Stomach (tissue), 9 donors: ENCODE results near the gene RBMS3. TPM values are rescaled to one million over a fixed set of nuclear protein-coding genes. Genes with fewer than 3 reads are reported as not detected.

Experiments
- DNase-seq, 2 donors: peaks; one replicate each; pipeline versions ENCODE4 v3.0.0 to v3.0.0-alpha.2; 2013 to 2019
- H3K27ac ChIP-seq, 5 donors: fragments of 200-600 bp in 4 of 5; sonication (generic) in 4 of 5; one replicate each; pipeline ENCODE4 v1.5.1; 2013 to 2019; ENCODE audit warnings: mild to moderate bottlenecking in 1 of 5, moderate library complexity in 1 of 5
- H3K27me3 ChIP-seq, 3 donors: fragments of 200-600 bp; sonication (generic); one replicate each; pipeline ENCODE4 v1.5.1; 2017 to 2019; ENCODE audit warnings: mixed run types in 1 of 3
- H3K36me3 ChIP-seq, 4 donors: fragments of 200-600 bp; sonication (generic); 1 replicate in 3 of 4; 2 replicates in 1 of 4; pipeline ENCODE4 v1.5.1; 2016 to 2019
- H3K4me1 ChIP-seq, 4 donors: fragments of 200-600 bp; sonication (generic); one replicate each; pipeline ENCODE4 v1.5.1; 2016 to 2019
- H3K4me3 ChIP-seq, 4 donors: fragments of 200-600 bp; sonication (generic) in 3 of 4; one replicate each; pipeline ENCODE4 v1.5.1; 2016 to 2019; ENCODE audit warnings: mild to moderate bottlenecking in 1 of 4
- H3K9me3 ChIP-seq, 4 donors: fragments of 200-600 bp; sonication (generic); one replicate each; pipeline ENCODE4 v1.5.1; 2016 to 2019
- CTCF ChIP-seq, 7 experiments: fragments of 450-650 bp in 4 of 7; fragments of 200-600 bp in 3 of 7; sonication (generic) in 3 of 7; IDR thresholded peaks; one replicate each; pipeline ENCODE4 v1.5.1; 2016 to 2019; ENCODE audit warnings: antibody characterized with exemption in 7 of 7, control low read depth in 2 of 7, mild to moderate bottlenecking in 1 of 7
- EP300 ChIP-seq: sonication (generic); formaldehyde crosslinking; IDR thresholded peaks from one replicate; pipeline ENCODE4 v1.6.1; 2017; ENCODE audit warnings: antibody characterized with exemption
- POLR2A ChIP-seq, 4 donors: fragments of 450-650 bp; IDR thresholded peaks; one replicate each; pipeline ENCODE4 v1.6.1; 2016; ENCODE audit warnings: antibody characterized with exemption in 4 of 4, control low read depth in 2 of 4, mild to moderate bottlenecking in 1 of 4, moderate library complexity in 1 of 4
- POLR2AphosphoS5 ChIP-seq, 3 donors: sonication (generic); formaldehyde crosslinking; IDR thresholded peaks; one replicate each; pipeline ENCODE4 v1.6.1; 2016; ENCODE audit warnings: antibody characterized with exemption in 3 of 3
- WGBS, 5 donors: extraction: QIAGEN DNeasy Blood & Tissue Kit in 3 of 5; methylation state at CpG; one replicate each; pipeline versions ENCODE4 v1.1.5 to v1.1.7; 2013 to 2018; 5-methylcytosine and 5-hydroxymethylcytosine counted together
- intact Hi-C: fragments of 100-400 bp; cut with DNase I; formaldehyde crosslinking; loops from one replicate; pipeline ENCODE4 v1.15.1; 2023; ENCODE audit warnings: low total_unique reads
- polyA plus RNA-seq, 3 donors: library from polyadenylated mRNA; stranded (reverse); fragments of 200-250 nt; gene quantifications; one replicate each; pipeline ENCODE4 v1.2.3, GENCODE V29; 2013
- total RNA-seq, 5 donors: library from RNA; depleted of rRNA; stranded (reverse); fragments of >200 nt; gene quantifications; one replicate each; pipeline versions ENCODE4 v1.1.0 to v1.2.3, GENCODE V29; 2014 to 2016
- donor health status: healthy with polysubstance abuse.
- donor health status: Bipolar disorder and iron deficiency.
- donor health status: healthy.

The RBMS3 gene
- total and polyA plus RNA-seq, 8 donors = 2.0 to 103 (median 16.0) TPM

- DNase-seq = no peak
- Histone ChIP-seq H3K36me3 (no peaks in the 10 kb centered on the region), H3K27me3 (peaks cover 0 to 9% (median 0%) of the 10 kb centered on the region in 3 donors), H3K4me1 (no peaks in the 10 kb centered on the region), H3K27ac (no peak overlapping the region), H3K9me3 (no peaks in the 10 kb centered on the region), H3K4me3 (no peak overlapping the region)
- WGBS, 5 donors = 91 to 98% (median 97%) methylated on average over 3 of the region's 3 CpGs
- intact Hi-C loops = no loop called here
- no peak for TF ChIP-seq POLR2A (IDR thresholded peaks at IDR 0.05)
- TF ChIP-seq CTCF (IDR thresholded peaks at IDR 0.05) = no peak
- no peak for TF ChIP-seq EP300
- TF ChIP-seq POLR2AphosphoS5 (IDR thresholded peaks at IDR 0.05) = no peak
Observed at GRCh38 chr3:29258161-29258560, 22.7 kb upstream of the RBMS3 start.

- Histone ChIP-seq H3K27ac (no peak overlapping the region), H3K4me1 (no peaks in the 10 kb centered on the region), H3K4me3 (no peak overlapping the region), H3K36me3 (peaks cover 0 to 5% (median 0%) of the 10 kb centered on the region in 4 donors), H3K9me3 (no peaks in the 10 kb centered on the region), H3K27me3 (peaks cover 0 to 9% (median 0%) of the 10 kb centered on the region in 3 donors)
- intact Hi-C loops = no loop called here
- 82 to 93% (median 92%) methylated on average over 2 of the region's 2 CpGs for WGBS, 5 donors
- TF ChIP-seq CTCF (IDR thresholded peaks at IDR 0.05) (no peak), POLR2AphosphoS5 (IDR thresholded peaks at IDR 0.05) (no peak), POLR2A (IDR thresholded peaks at IDR 0.05) (no peak), EP300 (no peak)
- DNase-seq = no peak
Observed at GRCh38 chr3:29261119-29261518, 19.8 kb upstream of the RBMS3 start.

- peaks cover 0 to under 1% (median 0%) of the 10 kb centered on the region in 3 donors for H3K27me3 ChIP-seq
- DNase-seq = peak in 1 of 2 donors; percentile 21
- peaks cover 0 to 5% (median 0%) of the 10 kb centered on the region in 4 donors for H3K36me3 ChIP-seq
- no peak for TF ChIP-seq POLR2A (IDR thresholded peaks at IDR 0.05)
- no peak for TF ChIP-seq POLR2AphosphoS5 (IDR thresholded peaks at IDR 0.05)
- TF ChIP-seq CTCF (IDR thresholded peaks at IDR 0.05) = no peak
- no peaks in the 10 kb centered on the region for H3K4me1 ChIP-seq
- no peak overlapping the region for H3K4me3 ChIP-seq
- no peaks in the 10 kb centered on the region for H3K9me3 ChIP-seq
- no peak overlapping the region for H3K27ac ChIP-seq
- WGBS, 5 donors = 66 to 84% (median 76%) methylated on average over 4 of the region's 4 CpGs
- intact Hi-C loops = no loop called here
Observed at GRCh38 chr3:29263476-29263875, 17.4 kb upstream of the RBMS3 start.

GRCh38 chr3:29265509-29266072, 15.3 kb upstream of the RBMS3 start:
- Histone ChIP-seq H3K27ac (no peak overlapping the region), H3K4me1 (no peaks in the 10 kb centered on the region), H3K36me3 (peaks cover 0 to 5% (median 0%) of the 10 kb centered on the region in 4 donors), H3K9me3 (no peaks in the 10 kb centered on the region), H3K27me3 (no peaks in the 10 kb centered on the region), H3K4me3 (no peak overlapping the region)
- intact Hi-C loops = no loop called here
- DNase-seq = no peak
- TF ChIP-seq EP300 (no peak), POLR2AphosphoS5 (IDR thresholded peaks at IDR 0.05) (no peak), CTCF (IDR thresholded peaks at IDR 0.05) (no peak), POLR2A (IDR thresholded peaks at IDR 0.05) (no peak)
- WGBS, 5 donors = 92 to 96% (median 93%) methylated on average over 4 of the region's 4 CpGs
